HG03135 (cell line): Measurements from ENCODE around the gene FGFR2.

Experiments used
- ATAC-seq: cut with Tn5 transposase; IDR thresholded peaks from one replicate; pipeline ENCODE4 v1.9.1; 2021; ENCODE audit warnings: mild to moderate bottlenecking, moderate library complexity; ENCODE audit not compliant: unreplicated experiment

Gene FGFR2

DNA sequence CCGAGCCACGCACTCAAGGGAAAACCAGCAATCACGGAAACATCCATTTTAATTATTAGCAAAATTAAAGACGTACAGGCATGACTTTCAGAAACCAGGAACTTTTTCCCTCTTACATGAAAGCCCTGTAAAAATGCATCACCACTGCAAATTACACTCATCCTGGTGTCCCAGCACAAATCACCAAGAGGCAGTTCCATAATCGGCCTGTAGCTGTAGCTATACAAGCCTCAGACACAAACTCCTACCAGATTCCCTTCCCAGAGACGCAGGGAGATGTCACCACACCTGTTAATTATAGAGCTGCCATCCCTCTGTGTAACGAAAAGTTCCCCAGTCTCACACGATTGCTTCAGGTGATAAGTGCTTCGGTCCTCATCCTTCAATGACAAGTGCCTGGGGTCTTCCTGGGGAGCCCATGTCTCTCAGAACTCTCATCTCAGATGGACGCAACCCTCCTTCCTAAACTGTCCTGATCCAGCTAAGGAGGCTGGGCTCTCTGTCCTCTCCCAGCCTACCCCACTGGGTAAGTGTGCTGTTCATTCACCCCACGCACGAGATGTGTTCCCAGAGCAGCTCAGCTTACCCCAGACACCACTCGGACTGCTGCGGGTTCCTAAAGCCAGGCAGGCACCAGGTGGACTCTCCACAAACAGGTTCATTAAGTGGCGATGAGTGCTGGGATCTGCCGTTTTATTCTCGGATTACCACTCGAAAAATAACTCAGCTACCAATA, 5.9 kb downstream of the FGFR2 start:
- ATAC-seq, result no peak

DNA sequence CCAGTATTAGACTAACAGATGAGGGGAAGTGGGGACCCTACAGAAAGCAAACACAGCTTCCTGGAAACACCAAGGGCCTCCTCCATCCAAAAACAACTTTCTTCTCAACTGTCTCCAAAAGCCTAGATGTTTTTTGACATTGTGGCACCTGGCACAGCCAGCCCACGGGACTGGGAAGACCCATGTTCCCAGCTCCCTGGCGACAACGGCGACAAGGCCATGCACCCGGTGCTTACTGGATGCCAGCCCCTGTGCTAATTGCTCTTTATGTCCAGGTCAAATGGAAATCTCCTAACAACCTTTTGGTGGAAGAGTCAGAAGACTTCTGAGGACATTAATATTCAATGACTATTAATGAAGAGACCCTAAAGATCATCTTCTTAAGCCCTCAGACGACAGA, 7.1 kb downstream of the FGFR2 start:
- ATAC-seq, result no peak

DNA sequence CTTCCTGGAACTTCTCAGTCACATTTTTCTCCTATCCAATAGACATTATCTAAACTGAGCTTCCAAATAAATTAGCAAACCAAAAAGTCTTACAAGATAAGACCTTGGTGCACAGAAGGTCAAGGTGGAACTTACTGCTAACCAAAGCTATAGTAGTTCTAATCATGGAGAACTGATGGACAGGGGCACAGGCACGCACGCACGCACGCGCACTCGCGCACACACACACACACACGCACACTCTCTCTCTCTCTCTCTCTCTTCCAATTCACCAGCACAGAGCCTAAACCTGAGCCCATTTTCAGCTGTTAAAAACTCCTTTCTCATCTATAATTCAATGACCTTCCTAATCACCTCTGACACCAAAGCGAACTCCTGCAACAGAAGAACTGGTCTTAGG, 7.5 kb downstream of the FGFR2 start:
- no peak for ATAC-seq

DNA sequence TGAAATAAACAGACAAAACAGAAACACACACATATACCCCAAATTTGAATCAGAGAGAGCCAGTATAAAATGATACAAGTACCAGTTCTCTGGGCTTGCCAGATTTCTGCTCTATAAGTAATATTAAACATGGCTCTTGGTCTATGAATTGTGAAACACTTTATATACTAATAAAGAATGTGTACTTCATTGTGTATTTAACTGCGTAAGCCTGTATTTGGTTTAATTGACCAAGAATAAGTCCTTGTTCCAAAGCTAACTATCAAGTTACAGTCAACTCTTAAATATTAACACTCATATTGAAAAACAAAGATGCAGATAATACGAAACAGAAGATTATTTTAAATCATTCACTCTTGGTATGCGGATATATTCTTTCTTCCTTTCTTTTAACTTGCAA, 8.7 kb downstream of the FGFR2 start:
- ATAC-seq, result no peak

DNA sequence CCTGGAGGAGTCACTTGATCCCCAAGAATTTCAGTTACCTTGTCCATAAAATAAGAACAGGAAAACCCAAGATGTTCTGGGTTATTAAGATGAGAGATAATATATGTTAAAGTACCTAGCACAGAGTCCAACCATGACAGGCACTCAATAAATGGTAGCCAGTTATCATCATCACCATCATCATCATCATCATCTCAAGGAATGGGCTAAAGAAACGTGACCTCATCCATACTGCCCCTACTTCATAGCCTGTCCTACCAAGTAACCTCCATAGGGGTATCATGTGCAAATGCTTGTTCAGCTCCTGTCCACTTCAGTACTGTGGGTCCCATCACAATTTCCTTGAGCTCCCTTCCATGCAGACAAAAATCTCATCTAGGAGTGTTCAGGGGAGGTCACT, 14.4 kb downstream of the FGFR2 start:
- ATAC-seq, result no peak

DNA sequence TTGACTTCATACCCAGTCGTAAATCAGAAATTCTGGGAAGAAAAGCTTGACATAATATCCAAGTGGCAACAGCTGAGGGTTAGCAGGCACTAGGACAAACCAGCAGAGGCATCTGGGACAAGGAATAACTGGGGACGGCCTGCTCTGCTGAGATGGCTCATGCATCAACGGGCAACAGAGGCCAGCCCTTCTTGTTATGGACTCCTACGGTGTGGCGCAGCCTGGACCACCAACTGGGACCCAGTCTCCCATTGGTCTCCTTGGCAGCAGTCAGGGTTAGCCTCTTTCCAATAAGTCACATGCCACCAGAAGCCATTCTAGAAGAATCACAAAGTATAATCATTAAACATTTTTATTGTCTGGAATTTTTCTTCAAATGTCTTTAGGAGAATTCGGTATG, 15.0 kb downstream of the FGFR2 start:
- no peak for ATAC-seq

DNA sequence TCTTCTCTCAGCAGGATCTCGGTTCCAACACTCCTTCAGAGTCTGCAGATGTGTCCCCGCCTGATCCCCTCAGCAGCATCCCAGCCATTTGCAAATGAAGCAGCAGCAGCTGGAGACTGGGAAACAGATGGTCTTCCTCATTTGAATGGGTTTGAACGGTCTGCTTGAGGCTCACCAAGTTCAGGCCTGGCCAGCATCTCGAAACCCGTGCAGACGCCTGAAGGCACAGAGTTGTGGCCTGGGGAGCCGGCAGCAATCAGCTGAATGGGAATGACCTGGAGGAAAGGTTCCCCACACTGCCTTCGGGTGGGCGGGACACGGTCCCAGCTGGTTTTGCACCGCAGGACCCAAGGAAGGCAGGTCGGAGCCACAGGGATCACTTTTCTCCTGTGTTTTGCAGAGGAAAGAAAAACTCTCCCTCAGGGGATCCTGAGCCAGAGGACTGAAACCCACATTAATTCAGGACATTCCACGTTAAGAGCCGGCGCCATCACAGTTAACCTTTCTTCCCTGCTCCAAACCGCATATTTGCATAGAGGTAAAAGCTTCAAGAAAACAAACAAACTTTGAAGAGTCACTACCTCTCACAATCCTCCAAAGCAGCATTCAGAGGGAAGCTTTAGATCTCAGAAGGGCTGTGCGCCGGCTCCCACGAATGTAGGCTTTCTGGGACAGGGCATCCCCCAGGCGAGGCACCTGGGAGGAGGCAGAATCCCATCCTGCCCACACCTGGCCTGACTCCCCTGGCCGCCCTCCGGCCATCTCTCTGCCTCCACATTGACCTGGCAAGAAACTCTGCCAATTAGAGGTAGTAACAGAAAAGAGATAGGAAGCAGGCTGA, 17.7 kb downstream of the FGFR2 start:
- ATAC-seq, result no peak

DNA sequence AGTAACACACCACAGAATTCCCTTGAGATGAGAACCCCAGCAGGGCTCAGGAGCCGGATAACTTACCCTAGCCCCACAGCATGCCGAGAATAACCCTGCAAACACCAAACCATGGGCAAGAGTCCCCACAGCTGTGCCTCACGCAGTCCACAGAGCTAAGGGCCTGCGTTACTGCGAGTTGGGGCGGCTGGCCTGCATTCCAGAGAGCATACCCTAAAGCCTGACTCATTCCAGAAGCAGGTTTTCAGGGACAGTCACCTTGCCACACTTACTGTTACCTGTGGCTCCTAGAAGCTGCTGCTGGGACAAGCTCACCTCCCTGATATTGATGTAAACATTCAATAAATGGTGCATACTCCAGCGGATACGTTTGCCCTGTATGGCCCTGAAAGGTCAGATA, 18.6 kb downstream of the FGFR2 start:
- no peak for ATAC-seq

DNA sequence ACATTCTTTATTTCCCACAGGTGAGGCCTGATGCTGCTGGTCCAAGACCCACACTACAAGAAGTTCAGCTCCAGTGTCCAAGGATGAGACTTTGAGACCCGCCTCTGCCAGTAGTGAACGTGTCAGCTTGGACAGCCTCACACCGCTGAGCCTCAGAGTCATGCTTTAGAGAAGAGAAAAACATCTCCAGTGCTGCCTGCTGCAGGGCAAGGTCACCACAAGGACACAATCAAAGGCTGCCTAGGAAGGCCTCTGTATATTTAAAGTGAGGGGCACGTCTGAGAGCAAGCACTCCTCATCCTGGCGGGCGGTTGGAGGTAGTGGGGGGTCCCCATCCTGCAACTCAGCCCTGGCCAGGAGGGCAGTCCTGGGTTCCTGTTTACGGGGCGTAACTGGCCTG, 19.3 kb downstream of the FGFR2 start:
- no peak for ATAC-seq

DNA sequence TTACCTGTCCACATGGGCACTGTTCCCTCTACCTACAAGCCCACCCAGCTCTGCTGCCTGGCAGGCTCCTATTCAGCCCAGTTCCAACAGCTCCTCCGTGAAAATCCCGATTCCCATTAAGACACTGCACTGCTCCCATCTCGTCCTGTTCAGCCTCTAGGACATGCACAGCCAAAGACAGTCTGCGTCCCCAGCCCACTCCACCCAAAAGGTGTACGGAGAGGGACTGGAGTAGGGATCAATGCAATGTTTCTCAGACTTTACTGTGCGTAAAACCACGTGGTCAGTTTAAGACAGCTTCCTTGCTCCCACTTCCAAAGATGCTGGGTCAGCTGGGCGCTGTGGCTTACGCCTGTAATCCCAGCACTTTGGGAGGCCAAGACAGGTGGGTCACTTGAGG, 19.9 kb downstream of the FGFR2 start:
- no peak for ATAC-seq

DNA sequence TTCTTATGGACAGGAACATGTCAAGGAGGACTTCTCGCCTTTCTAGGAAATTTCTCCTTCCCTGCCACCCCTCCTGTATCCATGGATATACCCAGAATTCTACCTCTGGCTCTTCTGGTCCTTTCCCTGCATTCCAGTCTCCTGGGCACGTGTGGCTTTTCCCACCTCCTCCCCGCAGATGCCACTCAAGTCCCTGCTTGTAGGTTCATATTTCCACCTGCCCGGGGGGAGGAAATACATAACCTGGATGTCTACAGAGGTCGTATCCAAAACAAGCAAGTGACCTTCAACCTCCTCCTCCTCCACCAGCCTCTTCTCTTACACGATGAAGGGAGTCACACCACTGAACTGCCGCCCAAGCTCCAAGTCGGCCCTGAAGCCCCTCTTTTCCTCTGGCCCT, 20.7 kb downstream of the FGFR2 start:
- no peak for ATAC-seq

DNA sequence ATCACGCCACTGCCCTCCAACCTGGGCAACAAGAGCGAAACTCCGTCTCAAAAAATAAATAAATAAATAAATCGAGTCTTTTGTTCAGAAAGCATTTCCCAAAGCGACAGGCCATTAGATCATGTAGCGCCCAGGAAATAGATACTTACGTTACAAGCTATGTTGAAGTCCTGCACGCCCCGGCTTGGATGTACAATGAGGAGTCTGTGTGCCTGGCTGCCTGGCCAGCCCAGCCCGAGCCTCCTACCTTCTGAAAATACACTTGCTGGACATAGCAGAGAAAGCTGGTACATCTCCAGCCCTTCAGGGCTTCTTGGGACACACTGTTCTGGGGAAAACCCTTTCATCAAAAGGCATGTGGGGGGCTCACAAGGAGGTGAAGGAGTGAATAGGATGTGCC, 22.1 kb downstream of the FGFR2 start:
- no peak for ATAC-seq

DNA sequence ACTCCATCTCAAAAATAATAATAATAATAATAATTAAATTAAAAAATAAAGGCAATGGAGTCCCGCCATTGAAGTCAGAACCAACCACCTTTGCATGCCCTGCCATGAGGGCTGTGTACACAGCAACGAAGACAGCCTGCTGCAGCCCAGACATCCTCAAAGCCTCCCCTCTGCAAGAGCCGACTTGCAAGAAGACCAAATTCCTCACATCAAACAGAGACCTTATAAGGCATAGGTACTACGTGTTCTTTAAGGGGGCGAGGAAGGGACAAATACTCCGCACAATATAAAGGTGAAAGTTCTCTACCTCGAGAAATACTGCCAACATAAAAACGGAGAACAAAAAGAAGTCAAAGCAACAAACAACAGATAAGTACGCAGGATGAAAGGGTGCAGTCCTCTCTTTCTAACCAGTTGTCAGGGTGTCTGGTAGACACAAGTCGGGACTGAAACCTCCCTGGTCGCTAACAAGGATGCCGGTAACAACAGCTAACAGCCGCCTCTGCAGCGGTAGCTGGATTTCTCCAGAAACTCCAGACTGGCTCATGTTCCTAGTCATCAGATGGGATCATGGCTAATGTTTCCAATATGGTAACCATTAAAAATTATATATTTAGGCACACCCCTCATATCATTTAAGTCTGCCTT, 23.6 kb downstream of the FGFR2 start:
- no peak for ATAC-seq

DNA sequence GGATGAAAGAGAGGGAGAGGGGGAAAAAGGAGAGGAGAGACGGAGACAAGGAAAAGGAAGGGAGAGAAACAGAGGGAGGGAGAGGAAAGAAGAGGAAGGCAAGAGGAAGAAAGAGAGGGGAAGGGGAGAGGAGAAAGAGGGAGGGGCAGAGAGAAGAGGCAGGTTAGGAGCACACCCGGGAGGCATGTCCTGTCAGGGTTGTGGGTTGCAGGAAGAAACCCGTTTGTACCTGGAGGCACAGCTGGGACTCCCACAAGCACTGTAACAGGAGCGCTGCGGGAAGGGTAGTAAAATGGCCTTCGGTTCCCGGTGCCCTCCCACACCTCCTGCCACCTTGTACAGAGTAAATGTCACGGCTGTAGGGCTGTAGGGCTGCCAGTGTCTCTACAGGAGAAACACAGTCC, 24.7 kb downstream of the FGFR2 start:
- ATAC-seq, result no peak

DNA sequence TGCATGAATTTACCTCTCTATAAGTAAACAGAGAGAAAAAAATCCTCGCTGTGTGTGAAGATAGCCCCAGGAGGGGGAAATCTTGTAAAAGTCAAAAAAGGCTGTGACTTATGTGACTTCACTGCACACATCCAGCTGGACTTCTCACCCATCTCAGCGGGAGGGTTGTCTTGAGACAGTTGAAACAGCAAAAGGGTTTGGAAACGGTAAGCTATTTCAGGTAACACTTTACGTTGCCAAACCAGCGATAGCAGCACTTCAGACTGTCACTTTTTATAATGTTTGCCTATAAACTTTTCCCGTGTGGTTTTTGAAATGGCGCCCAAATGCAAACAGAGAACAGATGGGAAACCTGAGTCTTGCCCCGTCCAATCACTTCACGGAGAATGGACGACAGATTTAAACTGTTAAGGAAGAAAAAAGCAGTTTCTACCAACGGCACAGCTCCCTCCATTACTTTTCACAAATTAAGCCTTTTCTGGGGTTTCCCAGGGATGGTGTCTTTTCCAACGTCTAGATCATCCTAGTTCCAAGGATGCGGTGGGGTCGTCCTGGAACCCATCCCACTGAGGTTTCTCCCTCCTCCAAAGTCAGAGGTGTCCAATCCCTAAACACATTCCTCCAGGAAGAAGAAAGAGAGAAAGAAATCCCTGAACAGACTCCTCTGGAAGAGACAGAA, 25.2 kb downstream of the FGFR2 start:
- ATAC-seq, result no peak

DNA sequence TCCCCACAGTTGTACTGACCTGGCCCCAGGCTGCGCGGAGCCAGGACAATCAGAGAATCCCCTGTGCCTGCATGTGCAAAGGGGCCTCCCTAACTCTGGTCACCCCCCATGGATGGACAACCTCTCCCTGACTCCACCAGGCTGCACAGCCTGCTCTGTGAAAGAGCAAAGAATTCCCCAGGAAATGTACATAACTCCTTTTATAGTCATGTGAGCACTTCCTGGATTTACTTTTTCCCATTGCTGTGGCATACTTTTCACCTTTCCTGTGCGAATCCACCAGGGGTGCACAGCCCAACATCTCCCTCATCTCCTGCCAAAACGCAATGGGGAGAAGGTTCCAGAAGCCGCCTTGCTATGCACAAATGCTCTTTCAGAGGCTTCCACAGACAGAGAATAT, 27.9 kb downstream of the FGFR2 start:
- ATAC-seq, result no peak

DNA sequence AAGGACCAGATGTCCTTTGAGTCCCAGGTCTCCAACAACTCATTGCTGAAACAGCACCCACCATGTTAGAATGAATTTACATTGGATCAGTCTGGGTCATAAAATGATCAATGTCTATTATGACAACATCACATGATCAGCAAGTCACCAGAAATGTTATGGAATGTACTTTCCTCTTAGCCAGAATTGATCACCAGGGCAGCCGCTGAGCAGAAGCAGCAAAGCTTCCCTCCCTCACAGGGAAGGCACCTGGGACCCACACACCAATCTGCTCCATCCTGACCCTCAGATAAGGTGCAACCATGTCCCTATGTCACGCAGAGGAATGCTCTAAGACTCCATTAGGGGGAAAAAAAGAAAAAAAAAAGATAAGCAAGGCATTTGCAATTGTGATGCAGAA, 30.0 kb downstream of the FGFR2 start:
- no peak for ATAC-seq

DNA sequence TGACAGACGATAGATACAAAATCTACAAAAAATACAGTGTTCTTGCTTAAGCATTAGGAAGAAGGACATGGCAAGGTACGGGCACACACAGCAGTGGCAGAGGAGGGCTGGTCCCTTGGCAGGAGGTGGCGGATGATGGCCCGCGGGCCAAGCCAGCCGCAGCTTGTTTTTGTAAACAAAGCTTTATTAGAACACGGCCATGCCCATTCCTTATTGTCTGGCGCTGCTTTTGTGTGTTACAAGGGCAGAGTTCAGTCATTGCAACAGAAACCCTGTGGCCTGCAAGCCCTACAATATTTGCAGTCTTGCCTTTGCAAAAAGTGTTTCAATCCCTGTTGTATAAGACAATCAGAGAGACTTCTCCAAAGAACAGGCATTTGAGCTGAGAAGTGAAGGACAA, 30.7 kb downstream of the FGFR2 start:
- no peak for ATAC-seq

DNA sequence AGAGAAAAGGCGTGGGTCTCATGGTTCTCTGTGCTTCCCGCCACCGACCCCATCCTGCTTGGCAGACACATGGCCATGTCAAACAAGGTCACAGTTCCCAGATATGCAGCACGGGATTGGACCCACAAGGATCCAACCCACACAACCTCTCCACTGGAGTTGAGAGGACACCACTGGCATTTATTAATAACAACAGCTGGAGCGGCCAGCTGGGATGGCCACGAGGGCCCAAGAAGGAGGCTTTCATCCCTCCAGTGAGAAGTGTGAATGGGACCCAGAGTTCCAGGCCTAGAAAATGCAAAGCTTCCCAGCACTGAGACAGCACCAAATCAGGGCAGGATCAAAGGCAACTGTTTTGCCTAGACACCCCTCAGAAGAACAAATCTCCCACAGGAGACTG, 31.5 kb downstream of the FGFR2 start:
- no peak for ATAC-seq

DNA sequence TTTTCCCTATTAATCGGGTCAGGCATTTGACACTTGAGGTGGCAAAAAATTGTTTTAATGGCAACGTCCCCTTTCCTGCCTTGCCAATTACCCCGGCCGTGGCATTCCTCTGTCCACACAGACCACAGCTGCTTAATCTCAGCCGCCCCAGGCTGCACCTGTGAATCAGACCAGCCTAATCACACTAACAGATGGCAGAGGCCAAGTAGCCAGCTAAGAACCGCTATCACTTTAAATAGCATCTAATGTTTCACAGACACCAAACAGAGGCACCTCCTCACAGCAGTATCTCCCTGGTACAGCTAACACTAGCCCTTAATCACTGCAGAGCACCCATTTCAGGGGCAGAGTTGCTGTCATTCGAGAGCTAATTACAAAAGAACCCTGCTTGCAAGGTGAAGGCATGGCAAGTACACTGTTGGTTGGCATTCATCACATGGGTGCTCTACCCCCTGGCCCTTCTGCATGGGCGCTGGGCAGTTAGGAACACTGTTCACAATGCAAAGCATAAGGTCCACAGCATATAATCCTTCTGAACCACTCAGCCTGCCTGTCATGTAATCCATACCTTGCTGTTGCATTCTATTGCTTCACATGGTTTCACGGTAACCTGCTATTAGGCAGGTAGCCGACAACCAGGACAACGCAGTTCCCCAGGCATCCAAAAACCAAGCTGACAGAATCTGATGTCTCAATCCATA, 38.8 kb downstream of the FGFR2 start:
- no peak for ATAC-seq

DNA sequence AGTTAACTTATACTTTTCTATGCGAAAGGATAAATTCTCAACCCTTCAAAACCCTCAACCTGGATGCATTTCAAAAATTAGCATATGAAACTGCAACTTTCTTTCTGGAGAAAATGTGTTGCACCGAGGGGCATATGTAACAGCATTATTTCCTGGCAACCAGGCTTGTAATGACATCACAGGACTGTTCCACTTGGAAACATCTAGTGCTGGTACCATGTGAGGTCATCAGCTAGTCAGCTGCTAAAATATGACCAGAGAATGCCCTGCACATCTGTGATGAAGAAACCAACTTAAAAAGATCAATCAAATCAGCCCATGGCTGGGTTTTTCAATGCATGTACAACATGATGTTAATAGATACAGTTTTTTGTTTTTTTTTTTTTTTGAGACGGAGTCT, 40.0 kb downstream of the FGFR2 start:
- no peak for ATAC-seq
